Panc1 (cell line): Measurements from ENCODE around the gene BMPR2. TPM values are rescaled to one million over a fixed set of nuclear protein-coding genes. Genes with fewer than 3 reads are reported as not detected.
"Not testable (repeated sequence)": the region's sequence is repeated elsewhere in the genome, so short reads cannot be mapped to it uniquely, and the experiment has no call there.

Source experiments
- ATAC-seq: fragments of 200-7000 bp; cut with Tn5 transposase; 2 replicates; pipeline ENCODE4 v1.9.1; 2020; ENCODE audit warnings: mild to moderate bottlenecking, moderate library complexity
- BruUV-seq: library from RNA; stranded (reverse); fragments of 400-500 nt; replicated peaks from 2 replicates; lab custom pipeline; 2021; lab: Mats Ljungman, UMichigan
- CTCF ChIA-PET: fragments of 300-600 bp; sonication (Branson Sonifier 250); formaldehyde crosslinking; loops from one replicate; lab custom pipeline; 2022; ENCODE audit warnings: antibody characterized with exemption; lab: Charles Lee
- POLR2A ChIA-PET: fragments of 300-600 bp; sonication (Branson Sonifier 250); formaldehyde crosslinking; loops from one replicate; lab custom pipeline; 2022; ENCODE audit warnings: antibody characterized with exemption; lab: Charles Lee
- DNase-seq: peaks from one replicate; pipeline ENCODE4 v3.0.0-alpha.2; 2010; ENCODE audit warnings: low read depth, low spot score
- H3K27ac ChIP-seq: 2 replicates; pipeline ENCODE4 v1.5.1; 2011; ENCODE audit warnings: mild to moderate bottlenecking, low read length, inconsistent platforms
- H3K27me3 ChIP-seq: fragments of 200-500 bp; sonication (Bioruptor generic); 2 replicates; pipeline ENCODE4 v1.6.0; 2014; ENCODE audit warnings: low read length, inconsistent platforms; ENCODE audit not compliant: control insufficient read depth, insufficient read depth
- H3K36me3 ChIP-seq: fragments of 200-500 bp; sonication (Bioruptor generic); 2 replicates; pipeline ENCODE4 v1.5.1; 2014; ENCODE audit warnings: inconsistent platforms, mild to moderate bottlenecking, low read length, moderate library complexity; ENCODE audit not compliant: control insufficient read depth, insufficient read depth
- H3K4me1 ChIP-seq: 2 replicates; pipeline ENCODE4 v1.5.1; 2011; ENCODE audit warnings: inconsistent platforms, mild to moderate bottlenecking, low read length, moderate library complexity; ENCODE audit not compliant: control insufficient read depth, insufficient read depth
- H3K4me3 ChIP-seq, 2 experiments: 2 replicates each; pipeline ENCODE4 v1.5.1; 2011 to 2012; ENCODE audit warnings: low read depth in 2 of 2, low read length in 2 of 2, mild to moderate bottlenecking in 2 of 2, inconsistent platforms in 1 of 2, moderate library complexity in 1 of 2
- H3K9me3 ChIP-seq: fragments of 200-500 bp; sonication (Bioruptor generic); 2 replicates; pipeline ENCODE4 v1.5.1; 2014; ENCODE audit warnings: low read depth, mild to moderate bottlenecking, inconsistent platforms, low read length, moderate library complexity; ENCODE audit not compliant: control insufficient read depth, insufficient read depth
- POLR2AphosphoS5 ChIP-seq: IDR thresholded peaks from 2 replicates; pipeline ENCODE4 v1.6.1; 2012; ENCODE audit warnings: mild to moderate bottlenecking, low read depth, low read length, moderate library complexity
- REST ChIP-seq, 2 experiments: IDR thresholded peaks; 2 replicates each; pipeline ENCODE4 v1.6.1; 2011 to 2012; ENCODE audit warnings: low read depth in 2 of 2, control low read depth in 1 of 2, low read length in 1 of 2, mild to moderate bottlenecking in 1 of 2, moderate library complexity in 1 of 2; ENCODE audit not compliant: insufficient read depth in 1 of 2
- SIN3A ChIP-seq: IDR thresholded peaks from 2 replicates; pipeline ENCODE4 v1.6.1; 2012; ENCODE audit warnings: low read depth, mild to moderate bottlenecking, low read length, moderate library complexity, borderline replicate concordance; ENCODE audit not compliant: insufficient read depth
- TCF7L2 ChIP-seq: IDR thresholded peaks from 2 replicates; pipeline ENCODE4 v1.6.1; 2011; ENCODE audit warnings: mild to moderate bottlenecking, low read depth, low read length, inconsistent platforms
- in situ Hi-C: cut with HindIII; loops from 2 replicates; pipeline ENCODE4 v1.10.0; 2016; ENCODE audit warnings: low sequenced_read_pairs, low pct_unique_long_range_greater_than_20kb
- intact Hi-C: fragments of 100-400 bp; cut with micrococcal nuclease; formaldehyde crosslinking; loops from one replicate; pipeline ENCODE4 v1.10.0; 2022; ENCODE audit not compliant: unreplicated experiment
- total RNA-seq: library from RNA; stranded (reverse); gene quantifications from one replicate; pipeline ENCODE4 v1.2.1, GENCODE V29; 2021; ENCODE audit not compliant: unreplicated experiment
- TF ChIP-seq, protein P1 (sequence below): fragments of 450-650 bp; IDR thresholded peaks from 2 replicates; pipeline ENCODE4 v1.5.1; 2017; ENCODE audit warnings: mild to moderate bottlenecking

The BMPR2 gene
- total RNA-seq, 1 experiment from 2014 or later: 65.2 TPM

GRCh38 chr2:202355993-202356505 is 20.1 kb upstream of the BMPR2 start:
- ChIA-PET POLR2A (no interaction called here), CTCF (no interaction called here)
- Histone ChIP-seq H3K4me1 (no peaks in the 10 kb centered on the region), H3K27me3 (no peaks in the 10 kb centered on the region), H3K36me3 (no peaks in the 10 kb centered on the region), H3K9me3 (no peaks in the 10 kb centered on the region), H3K27ac (no peak overlapping the region), H3K4me3 (no peak overlapping the region)
- DNase-seq: no peak
- BruUV-seq: no TSS peak
- intact Hi-C loops (no loop called here), in situ Hi-C loops (no loop called here)
- ATAC-seq: peak; percentile 42; the same call in 1 of the 2 replicates
- TF ChIP-seq POLR2AphosphoS5 (no peak), REST (IDR thresholded peaks at IDR 0.05; ENCODE audit: insufficient read depth in 1 of 2, low read depth in 2 of 2, low read length in 1 of 2) (no peak), TCF7L2 (no peak), SIN3A (no peak)
- TF ChIP-seq, protein P1, sequence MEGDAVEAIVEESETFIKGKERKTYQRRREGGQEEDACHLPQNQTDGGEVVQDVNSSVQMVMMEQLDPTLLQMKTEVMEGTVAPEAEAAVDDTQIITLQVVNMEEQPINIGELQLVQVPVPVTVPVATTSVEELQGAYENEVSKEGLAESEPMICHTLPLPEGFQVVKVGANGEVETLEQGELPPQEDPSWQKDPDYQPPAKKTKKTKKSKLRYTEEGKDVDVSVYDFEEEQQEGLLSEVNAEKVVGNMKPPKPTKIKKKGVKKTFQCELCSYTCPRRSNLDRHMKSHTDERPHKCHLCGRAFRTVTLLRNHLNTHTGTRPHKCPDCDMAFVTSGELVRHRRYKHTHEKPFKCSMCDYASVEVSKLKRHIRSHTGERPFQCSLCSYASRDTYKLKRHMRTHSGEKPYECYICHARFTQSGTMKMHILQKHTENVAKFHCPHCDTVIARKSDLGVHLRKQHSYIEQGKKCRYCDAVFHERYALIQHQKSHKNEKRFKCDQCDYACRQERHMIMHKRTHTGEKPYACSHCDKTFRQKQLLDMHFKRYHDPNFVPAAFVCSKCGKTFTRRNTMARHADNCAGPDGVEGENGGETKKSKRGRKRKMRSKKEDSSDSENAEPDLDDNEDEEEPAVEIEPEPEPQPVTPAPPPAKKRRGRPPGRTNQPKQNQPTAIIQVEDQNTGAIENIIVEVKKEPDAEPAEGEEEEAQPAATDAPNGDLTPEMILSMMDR: no peak

GRCh38 chr2:202358924-202359323 is 17.2 kb upstream of the BMPR2 start:
- H3K27me3 ChIP-seq, H3K27ac ChIP-seq, POLR2A ChIA-PET, in situ Hi-C loops, H3K36me3 ChIP-seq, H3K4me3 ChIP-seq, H3K4me1 ChIP-seq, ATAC-seq, DNase-seq, CTCF ChIA-PET, intact Hi-C loops, BruUV-seq, H3K9me3 ChIP-seq: not testable (repeated sequence)

DNA sequence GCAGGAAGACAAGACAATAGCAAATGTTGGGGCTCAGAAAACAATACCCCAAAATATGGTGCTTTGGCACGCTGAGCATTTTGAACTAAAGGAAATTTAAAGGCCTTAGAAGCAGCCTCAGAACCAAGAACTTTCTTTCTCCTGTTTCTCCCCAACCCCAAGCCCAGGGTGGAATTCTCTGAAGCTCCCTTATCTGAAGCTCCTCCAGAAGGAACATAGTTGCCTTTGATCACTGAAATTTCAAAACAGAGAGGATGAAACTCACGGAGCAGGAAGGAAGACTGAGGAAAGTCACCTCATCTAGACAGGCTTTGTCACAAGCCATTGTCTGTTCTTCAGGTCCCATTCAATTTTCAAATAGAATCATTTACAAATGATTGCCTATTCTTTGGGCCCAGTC is 15.5 kb upstream of the BMPR2 start:
- ChIA-PET POLR2A (no interaction called here), CTCF (no interaction called here)
- ATAC-seq: no peak
- no peaks in the 10 kb centered on the region for H3K4me1 ChIP-seq
- TF ChIP-seq, protein P1: no peak
- TF ChIP-seq SIN3A (no peak), TCF7L2 (no peak), REST (IDR thresholded peaks at IDR 0.05; ENCODE audit: insufficient read depth in 1 of 2, low read depth in 2 of 2, low read length in 1 of 2) (no peak), POLR2AphosphoS5 (no peak)
- no peaks in the 10 kb centered on the region for H3K36me3 ChIP-seq
- intact Hi-C loops (no loop called here), in situ Hi-C loops (no loop called here)
- H3K9me3 ChIP-seq: no peaks in the 10 kb centered on the region
- H3K27me3 ChIP-seq: no peaks in the 10 kb centered on the region
- H3K4me3 ChIP-seq: no peak overlapping the region
- no TSS peak for BruUV-seq
- no peak for DNase-seq
- H3K27ac ChIP-seq: no peak overlapping the region
